H7 (cell line): ENCODE measurements around the gene LRP3. TPM values are rescaled to one million over a fixed set of nuclear protein-coding genes. Genes with fewer than 3 reads are reported as not detected.
"Not testable (repeated sequence)": the region's sequence is repeated elsewhere in the genome, so short reads cannot be mapped to it uniquely, and the experiment has no call there.

Source experiments
- DNase-seq: peaks from one replicate; pipeline ENCODE4 v3.0.0; 2012
- H3K27me3 ChIP-seq: 2 replicates; pipeline ENCODE4 v1.6.0; 2011; ENCODE audit warnings: mild to moderate bottlenecking, low read length; ENCODE audit not compliant: control insufficient read depth, insufficient read depth
- H3K36me3 ChIP-seq: replicated peaks from 2 replicates; pipeline ENCODE4 v1.5.1; 2011; ENCODE audit warnings: low read length; ENCODE audit not compliant: control insufficient read depth, insufficient read depth
- H3K4me3 ChIP-seq: 2 replicates; pipeline ENCODE4 v1.5.1; 2011; ENCODE audit warnings: low read depth, mild to moderate bottlenecking, control low read depth, low read length, moderate library complexity; ENCODE audit not compliant: insufficient read depth
- total RNA-seq: library from RNA; depleted of rRNA; stranded (reverse); fragments of >200 nt; shearing (Covaris generic); gene quantifications from 2 replicates; pipeline ENCODE4 v1.2.3, GENCODE V29; 2014

Gene LRP3
- total RNA-seq, 1 experiment from 2014 or later: 57.7 TPM

DNA sequence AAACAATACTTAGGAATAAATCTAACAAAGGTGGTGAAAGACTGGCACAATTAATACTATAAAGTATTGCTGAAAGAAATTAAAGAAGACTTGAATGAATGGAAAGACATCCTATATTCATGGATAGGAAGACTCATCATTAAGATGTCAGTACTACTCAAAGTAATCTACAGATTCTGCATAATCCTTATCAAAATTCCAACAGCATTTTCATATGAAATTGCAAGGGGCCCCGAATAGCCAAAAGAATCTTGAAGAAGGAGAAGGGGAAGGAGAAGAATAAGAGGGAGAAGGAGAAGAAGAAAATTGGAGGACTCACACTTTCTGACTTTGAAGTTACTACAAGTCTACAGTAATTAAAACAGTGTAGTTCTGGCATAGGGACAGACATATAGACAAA, 25.6 kb upstream of the LRP3 start:
- Histone ChIP-seq H3K36me3 (no peaks in the 10 kb centered on the region), H3K4me3 (no peak overlapping the region), H3K27me3 (no peaks in the 10 kb centered on the region)
- DNase-seq: no peak

DNA sequence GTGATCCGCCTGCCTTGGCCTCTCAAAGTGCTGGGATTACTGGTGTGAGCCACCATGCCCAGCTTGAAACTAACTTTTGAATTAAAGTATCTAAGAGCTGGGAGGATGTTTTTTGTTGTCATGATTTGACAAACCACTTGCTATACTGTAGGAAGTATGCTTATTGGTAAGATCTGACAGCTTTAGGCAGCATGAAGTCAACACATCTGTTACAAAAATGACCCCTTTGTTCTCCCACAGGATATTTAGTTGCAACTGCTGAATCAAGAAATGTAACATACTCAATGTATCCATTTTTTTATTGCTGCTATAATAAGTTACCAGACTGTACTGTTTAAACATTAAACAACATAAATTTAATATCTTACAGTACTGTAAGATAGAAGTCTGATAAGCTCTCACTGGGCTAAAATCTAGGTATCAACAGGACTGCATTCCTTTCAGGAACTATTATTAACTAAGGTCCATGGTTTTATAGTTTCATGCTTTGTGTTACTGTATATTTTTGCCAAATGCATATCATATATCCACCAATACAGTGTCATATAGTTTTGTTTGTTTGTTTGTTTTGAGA, 22.8 kb upstream of the LRP3 start:
- Histone ChIP-seq H3K36me3 (no peaks in the 10 kb centered on the region), H3K27me3 (no peaks in the 10 kb centered on the region), H3K4me3 (no peak overlapping the region)
- DNase-seq: no peak

DNA sequence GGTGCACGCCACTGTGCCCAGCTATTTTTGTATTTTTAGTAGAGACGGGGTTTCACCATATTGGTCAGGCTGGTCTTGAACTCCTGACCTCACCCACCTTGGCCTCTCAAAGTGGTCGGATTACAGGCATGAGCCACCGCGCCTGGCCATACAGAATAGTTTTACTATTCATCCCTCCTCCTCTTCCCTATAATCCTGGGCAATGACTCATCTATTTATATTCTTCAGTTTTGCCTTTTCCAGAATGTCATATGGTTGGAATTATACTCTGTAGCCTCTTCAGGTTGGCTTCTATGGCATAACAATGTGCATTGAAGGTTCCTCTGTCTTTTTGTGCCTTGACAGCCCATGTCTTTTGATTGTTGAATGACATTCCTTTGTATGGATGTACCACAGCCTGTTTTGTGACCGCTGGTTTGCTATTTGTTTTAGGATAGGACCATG, 22.2 kb upstream of the LRP3 start:
- Histone ChIP-seq H3K36me3 (no peaks in the 10 kb centered on the region), H3K27me3 (no peaks in the 10 kb centered on the region), H3K4me3 (no peak overlapping the region)
- DNase-seq: no peak

DNA sequence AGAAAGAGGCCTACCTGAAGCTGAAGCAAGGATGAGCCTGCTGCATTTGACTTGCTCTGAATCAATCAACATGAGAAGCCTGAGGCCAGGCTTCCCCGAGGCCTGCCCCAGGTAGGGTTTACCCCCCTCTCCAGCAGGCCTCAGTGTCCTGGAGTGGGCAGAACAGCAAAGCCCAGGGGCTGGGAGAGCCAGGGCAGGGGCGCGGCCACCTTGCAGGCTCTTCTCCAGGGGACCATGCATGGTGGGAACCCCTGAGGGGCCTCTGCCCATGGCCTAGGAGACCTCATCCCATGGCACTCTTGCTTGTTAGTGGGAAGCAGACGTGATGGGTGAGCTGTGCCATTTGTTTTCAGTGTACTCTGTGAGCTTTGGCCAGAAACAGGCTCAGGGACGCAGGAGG, 19.9 kb upstream of the LRP3 start:
- peak; percentile 40 for DNase-seq
- Histone ChIP-seq H3K4me3 (no peak overlapping the region), H3K36me3 (no peaks in the 10 kb centered on the region), H3K27me3 (0 out of 2 replicates have a peak, but pooled peaks cover 2% of the 10 kb centered on the region)

DNA sequence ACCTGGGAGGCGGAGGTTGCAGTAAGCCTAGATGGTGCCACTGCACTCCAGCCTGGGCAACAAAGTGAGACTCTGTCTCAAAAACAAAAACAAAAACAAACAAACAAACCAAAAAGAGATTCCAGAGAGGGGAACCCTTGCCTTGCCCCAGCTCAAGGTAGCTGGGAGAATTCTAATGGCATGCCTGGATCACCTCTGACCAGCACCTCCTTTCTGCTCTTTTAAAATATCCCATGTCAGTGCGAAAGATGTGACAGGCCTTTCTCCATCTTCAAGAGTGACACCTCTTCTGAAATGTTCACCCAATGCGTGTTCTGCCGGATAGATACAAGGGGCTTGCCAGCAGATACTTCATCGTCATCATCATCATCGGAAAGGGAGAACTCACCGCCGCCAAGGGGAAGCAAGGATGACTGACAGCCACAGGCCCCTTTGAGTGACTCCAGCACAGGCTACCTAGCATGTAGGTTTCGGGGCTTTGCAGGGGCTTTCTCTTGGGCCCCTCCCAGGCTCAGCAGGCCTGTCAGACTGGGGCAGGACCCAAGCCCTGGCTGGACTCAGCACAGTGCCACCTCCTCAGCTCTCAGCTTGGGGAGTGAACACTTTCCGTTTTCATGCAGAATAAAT, 18.9 kb upstream of the LRP3 start:
- DNase-seq: peak; percentile 8
- no peak overlapping the region for H3K4me3 ChIP-seq
- H3K27me3 ChIP-seq: 0 out of 2 replicates have a peak, but pooled peaks cover 2% of the 10 kb centered on the region
- H3K36me3 ChIP-seq: no peaks in the 10 kb centered on the region

DNA sequence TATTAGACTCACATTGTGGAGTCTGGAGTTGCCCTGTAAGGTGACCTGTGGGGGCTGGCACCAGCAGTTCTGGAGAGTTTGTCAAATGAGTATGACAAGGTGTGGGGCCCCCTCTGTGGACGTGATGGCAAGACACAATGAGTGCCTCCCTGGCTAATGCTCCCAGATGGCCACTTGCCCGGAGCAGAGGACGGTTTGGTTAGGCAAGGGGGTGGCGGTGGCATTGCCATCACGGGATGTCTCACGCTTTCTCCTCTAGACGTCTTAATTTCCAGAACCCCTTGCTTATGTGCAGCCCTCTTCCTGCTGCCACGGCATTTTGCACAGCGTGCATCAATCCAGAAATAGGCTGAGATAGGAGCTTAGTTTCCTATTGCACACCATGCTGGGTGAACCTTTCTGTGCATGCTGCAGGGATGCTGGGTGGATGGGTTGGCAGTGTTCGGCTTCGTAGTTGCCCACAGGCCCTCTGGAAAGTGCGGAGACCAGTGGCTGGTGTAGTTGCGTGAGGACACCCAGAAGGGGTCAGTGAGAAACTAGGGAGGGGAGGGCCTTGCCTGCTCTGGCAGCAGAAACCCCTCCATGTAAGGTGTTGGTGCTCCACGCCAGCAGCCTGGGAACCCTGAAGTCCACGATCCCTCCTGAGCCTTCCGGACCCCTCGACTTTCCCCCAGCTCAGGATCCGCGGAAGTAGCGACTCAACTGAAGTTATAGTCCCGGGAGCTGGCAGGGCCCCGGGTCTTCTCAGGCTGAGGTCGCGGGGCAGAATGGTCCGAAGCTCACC, 18.1 kb upstream of the LRP3 start:
- Histone ChIP-seq H3K27me3 (0 out of 2 replicates have a peak, but pooled peaks cover 2% of the 10 kb centered on the region), H3K4me3 (peak overlapping the region; percentile 89), H3K36me3 (no peaks in the 10 kb centered on the region)
- DNase-seq: peak; percentile 79

DNA sequence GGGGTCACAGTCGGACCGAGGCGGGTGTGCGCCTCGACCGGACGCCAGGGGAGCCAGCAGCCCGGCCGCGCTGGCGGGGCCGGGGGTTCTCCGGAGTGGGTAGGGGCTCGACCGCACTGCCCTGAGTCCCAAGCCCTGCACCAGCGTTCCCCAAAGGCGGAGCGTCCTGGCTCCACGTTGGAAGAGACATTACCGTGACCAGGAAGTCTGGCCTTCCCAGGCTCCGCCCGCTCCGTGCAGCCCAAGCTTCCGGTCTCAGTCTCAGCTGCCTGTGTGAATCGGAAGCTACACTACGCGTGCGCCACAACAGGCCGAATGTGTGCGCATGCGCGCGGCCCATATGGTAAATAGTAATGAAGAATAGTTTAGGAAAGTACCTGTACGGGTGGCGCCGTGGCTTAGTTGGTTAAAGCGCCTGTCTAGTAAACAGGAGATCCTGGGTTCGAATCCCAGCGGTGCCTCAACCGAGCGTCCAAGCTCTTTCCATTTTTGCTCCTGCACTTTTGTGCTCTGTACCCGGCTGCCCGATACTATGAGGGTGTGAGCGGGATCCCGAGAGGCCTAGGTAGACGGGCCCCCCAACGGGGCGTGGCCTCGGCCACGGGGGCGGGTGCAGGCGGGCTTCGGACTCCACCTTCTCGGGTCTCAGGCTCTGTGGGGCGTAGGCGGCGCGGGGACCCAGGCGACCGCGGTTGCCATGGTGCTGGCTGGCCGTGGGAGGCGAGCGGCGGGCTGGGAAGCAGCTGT, 17.3 kb upstream of the LRP3 start:
- DNase-seq: peak; percentile 99
- Histone ChIP-seq H3K27me3 (0 out of 2 replicates have a peak, but pooled peaks cover 2% of the 10 kb centered on the region), H3K4me3 (peak overlapping the region; percentile 89), H3K36me3 (no peaks in the 10 kb centered on the region)

DNA sequence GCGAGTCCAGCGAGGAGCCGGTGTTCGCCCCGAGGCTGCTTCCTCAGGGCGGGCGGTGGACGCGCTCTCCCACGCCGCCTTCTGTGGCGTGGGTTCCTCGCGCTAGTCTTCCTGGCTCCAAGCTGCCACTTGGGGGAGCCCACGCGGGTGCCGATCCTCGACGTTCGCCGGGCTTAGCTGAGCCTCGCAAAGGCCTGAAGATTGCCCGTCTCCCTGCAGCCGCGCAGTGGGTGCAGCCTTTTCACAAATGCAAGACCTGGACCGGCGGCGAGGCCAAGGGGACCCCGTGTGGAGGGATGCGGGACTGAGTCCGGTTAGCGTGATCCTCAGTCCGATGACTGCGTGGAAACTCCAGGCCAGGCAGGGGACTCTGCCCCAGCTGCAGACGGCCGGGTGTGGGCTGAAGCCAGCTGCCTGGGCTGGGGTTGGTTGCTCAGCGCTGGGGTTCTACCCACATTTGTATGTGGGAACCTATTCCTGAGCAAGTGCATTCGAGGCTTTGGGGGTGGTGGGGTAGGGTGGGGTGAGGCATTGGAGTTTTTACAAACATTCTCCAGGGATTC, 16.6 kb upstream of the LRP3 start:
- H3K27me3 ChIP-seq: 0 out of 2 replicates have a peak, but pooled peaks cover 2% of the 10 kb centered on the region

DNA sequence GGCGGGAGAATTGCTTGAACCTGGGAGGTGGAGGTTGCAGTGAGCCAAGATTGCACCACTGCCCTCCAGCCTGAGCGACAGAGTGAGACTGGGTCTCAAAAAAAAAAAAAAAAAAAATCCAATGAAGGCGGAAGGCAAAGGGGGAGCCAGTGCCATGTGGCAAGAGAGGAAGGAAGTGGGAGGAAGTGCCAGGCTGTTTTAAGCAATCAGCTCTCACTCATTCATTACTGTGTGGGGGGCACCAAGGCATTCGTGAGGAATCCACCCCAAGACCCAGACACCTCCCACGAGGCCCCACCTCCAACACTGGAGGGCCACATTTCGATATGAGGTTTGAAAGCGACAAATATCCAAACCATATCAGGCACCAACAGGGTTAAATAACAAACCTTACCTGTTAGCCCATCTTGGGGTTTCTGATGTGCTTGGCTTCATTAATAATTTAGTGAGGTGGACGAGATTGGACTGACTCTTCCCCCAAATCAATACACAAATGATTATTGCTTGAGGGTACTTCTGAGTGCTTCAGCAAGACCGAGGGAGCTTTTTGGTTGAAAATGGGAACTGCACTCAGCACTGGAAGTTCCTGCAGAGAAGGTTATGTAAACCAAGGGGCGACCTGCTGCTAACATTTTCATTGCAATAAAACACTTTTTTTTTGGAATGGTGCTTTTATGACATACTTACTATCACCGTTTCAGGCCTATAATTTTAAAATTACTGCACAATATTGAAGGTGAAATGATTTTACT, 7.5 kb upstream of the LRP3 start:
- Histone ChIP-seq H3K27me3 (no peaks in the 10 kb centered on the region), H3K36me3 (no peaks in the 10 kb centered on the region), H3K4me3 (no peak overlapping the region)
- no peak for DNase-seq

More for the DNA sequence above, 16.6 kb upstream of the LRP3 start:
- Histone ChIP-seq H3K36me3 (no peaks in the 10 kb centered on the region), H3K4me3 (peak overlapping the region; percentile 85)
- peak; percentile 72 for DNase-seq

DNA sequence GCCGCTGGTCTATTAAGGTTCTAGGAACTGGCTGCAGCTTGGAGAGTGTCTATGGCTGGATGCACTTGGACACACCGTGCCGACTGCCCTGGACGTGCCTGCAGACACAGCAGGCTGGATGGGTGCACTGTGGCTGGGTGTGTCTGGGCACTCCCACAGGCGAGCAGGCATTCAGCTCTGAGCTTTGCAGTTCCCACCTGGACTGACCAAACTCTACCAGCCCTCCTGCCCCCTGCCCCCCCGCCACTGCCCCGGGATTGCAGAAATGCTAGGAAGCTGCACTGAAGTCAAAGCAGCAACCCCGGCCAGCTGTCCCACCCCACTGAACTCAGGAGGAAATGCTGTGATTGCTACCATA, 7.0 kb upstream of the LRP3 start:
- H3K4me3 ChIP-seq: no peak overlapping the region
- no peaks in the 10 kb centered on the region for H3K36me3 ChIP-seq
- no peaks in the 10 kb centered on the region; the same call in 1 of the 2 replicates for H3K27me3 ChIP-seq
- DNase-seq: peak; percentile 48

DNA sequence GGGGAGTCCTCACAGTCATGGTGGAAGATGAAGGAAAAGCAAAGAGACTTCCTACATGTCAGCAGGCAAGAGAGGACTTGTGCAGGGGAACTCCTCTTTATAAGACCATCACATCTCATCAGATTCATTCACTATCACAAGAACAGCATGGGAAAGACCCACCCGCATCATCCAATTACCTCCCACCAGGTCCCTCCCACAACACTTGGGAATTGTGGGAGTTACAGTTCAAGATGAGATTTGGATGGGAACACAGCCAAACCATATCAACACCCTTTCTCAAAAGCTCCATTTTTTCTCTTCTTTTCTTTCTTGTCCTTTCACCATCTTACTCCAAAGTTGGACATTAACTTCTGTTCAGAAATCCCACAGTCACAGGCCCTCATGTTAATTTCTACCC, 4.7 kb upstream of the LRP3 start:
- no peak for DNase-seq

DNA sequence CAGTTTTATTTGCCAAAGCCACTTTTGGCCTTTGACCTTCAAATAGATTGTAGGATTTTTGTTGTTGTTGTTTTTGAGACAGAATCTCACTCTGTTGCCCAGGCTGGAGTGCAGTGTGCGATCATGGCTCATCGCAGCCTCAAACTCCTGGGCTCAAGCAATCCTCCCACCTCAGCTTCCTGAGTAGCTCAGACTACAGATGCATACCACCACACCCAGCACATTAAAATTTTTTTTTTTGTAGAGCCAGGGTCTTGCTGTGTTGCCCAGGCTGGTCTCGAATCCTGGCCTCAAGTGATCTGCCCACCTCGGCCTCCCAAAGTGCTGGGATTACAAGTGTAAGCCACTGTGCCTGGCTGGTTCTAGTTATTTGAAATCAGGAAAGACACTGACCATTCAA, 3.0 kb upstream of the LRP3 start:
- not testable (repeated sequence) for H3K36me3 ChIP-seq, H3K27me3 ChIP-seq, DNase-seq, H3K4me3 ChIP-seq

More for the DNA sequence above, 4.7 kb upstream of the LRP3 start:
- Histone ChIP-seq H3K36me3 (no peaks in the 10 kb centered on the region), H3K27me3 (peaks cover 10% of the 10 kb centered on the region), H3K4me3 (no peak overlapping the region)

DNA sequence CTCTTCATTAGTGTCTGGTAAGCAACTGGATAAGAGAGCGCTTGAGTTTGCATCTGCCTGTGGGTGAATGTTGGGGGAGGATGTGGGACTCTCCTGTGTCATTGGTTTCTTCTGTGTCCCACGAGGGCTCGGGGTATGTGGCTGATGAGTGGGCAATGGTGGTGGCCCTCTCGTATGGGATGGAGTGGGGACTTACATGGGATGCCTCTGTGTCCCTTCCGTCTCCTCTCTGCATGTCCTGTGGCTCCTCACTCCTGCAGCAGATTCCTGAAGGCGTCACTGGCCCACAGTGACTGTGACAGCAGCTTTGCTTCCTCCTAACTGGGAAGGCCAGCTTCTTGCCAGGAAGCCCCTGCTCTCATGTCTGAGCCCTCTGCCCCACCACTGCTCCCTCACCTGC, 2.6 kb upstream of the LRP3 start:
- H3K27me3 ChIP-seq: peaks cover 10% of the 10 kb centered on the region
- no peaks in the 10 kb centered on the region for H3K36me3 ChIP-seq
- no peak overlapping the region for H3K4me3 ChIP-seq
- DNase-seq: peak; percentile 15

DNA sequence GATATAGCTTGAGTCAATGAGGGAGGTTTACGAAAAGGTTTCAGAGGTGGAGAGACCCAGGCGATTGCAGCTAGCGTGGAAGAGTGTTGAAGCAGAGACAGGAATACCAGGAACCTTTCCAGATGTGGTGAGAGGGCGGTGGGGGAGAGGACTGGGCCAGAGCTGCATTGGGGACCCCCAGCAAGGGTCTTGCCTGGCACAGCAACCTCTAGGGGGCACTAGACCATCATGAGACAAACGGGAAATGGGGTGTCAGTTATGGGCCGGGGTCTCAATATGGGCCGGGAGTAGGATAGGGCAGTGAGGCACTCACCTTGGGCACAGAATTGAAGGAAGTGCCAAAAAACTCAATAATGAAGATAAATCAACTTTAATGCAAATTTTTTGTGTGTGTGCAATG, 2.1 kb upstream of the LRP3 start:
- Histone ChIP-seq H3K36me3 (peaks cover 2% of the 10 kb centered on the region), H3K4me3 (no peak overlapping the region), H3K27me3 (peaks cover 10% of the 10 kb centered on the region)
- peak; percentile 81 for DNase-seq
